K562 (cell line): ENCODE results near the gene PSMA1. TPM values are rescaled to one million over a fixed set of nuclear protein-coding genes. Genes with fewer than 3 reads are reported as not detected.
A peak's percentile ranks its signal among the peaks of the same experiment; 100 is the strongest.

ENCODE experiments used
- BMI1 ChIP-seq: fragments of 150-350 bp; IDR thresholded peaks from 2 replicates; pipeline ENCODE4 v1.6.1; 2014; ENCODE audit warnings: low read length
- COPS2 ChIP-seq: fragments of 450-650 bp; conservative IDR thresholded peaks from 2 replicates; pipeline ENCODE4 v1.6.1; 2016; ENCODE audit warnings: mild to moderate bottlenecking, moderate library complexity
- GABPB1 ChIP-seq: sonication (generic); formaldehyde crosslinking; IDR thresholded peaks from 2 replicates; pipeline ENCODE4 v1.8.0; 2022; ENCODE audit warnings: mild to moderate bottlenecking, missing genetic modification reagents
- MCM5 ChIP-seq: fragments of 450-650 bp; IDR thresholded peaks from 2 replicates; pipeline ENCODE4 v1.6.1; 2016; ENCODE audit warnings: low read depth
- MYC ChIP-seq, 2 experiments: fragments of 250-450 bp in 1 of 2; sonication (Bioruptor Pico) in 1 of 2; IDR thresholded peaks; 2 replicates each; pipeline versions ENCODE4 v1.5.1 to v1.6.1; 2012 to 2021; ENCODE audit warnings: low read depth in 2 of 2, borderline replicate concordance in 1 of 2, improper control_type of control experiment in 1 of 2, low read length in 1 of 2, mild to moderate bottlenecking in 1 of 2, moderate library complexity in 1 of 2
- NCOA1 ChIP-seq: fragments of 450-650 bp; IDR thresholded peaks from 2 replicates; pipeline ENCODE4 v1.6.1; 2016; ENCODE audit warnings: low read depth
- POLR2AphosphoS2 ChIP-seq: IDR thresholded peaks from 2 replicates; pipeline ENCODE4 v1.6.1; 2012; ENCODE audit warnings: low read length, improper control_type of control experiment
- POLR2AphosphoS5 ChIP-seq: IDR thresholded peaks from 2 replicates; pipeline ENCODE4 v1.6.1; 2011; ENCODE audit warnings: mild to moderate bottlenecking, low read depth, low read length, moderate library complexity; ENCODE audit not compliant: control insufficient read depth, insufficient read depth
- RCOR1 ChIP-seq, 2 experiments: IDR thresholded peaks; 2 replicates each; pipeline ENCODE4 v1.6.1; 2012; ENCODE audit warnings: low read depth in 2 of 2, low read length in 2 of 2, borderline replicate concordance in 1 of 2, improper control_type of control experiment in 1 of 2
- ZFP36 ChIP-seq: fragments of 150-350 bp; IDR thresholded peaks from 2 replicates; pipeline ENCODE4 v1.6.1; 2018; ENCODE audit warnings: low read length, low read depth; ENCODE audit not compliant: partially characterized antibody
- ZNF431 ChIP-seq: sonication (generic); formaldehyde crosslinking; IDR thresholded peaks from 2 replicates; pipeline ENCODE4 v1.8.0; 2022; ENCODE audit warnings: mild to moderate bottlenecking, missing genetic modification reagents
- polyA plus RNA-seq, 8 experiments: library from polyadenylated mRNA; depleted of rRNA in 4 of 8; stranded (reverse) in 5 of 8; unstranded in 3 of 8; fragments of >200 nt; fragmentation: Nextera tagmentation in 2 of 8; fragmentation: Illumina TruSeq in 1 of 8; extraction: Ambion mirVana in 2 of 8; extraction: Trizol in 1 of 8; gene quantifications; 2 replicates each; pipeline versions ENCODE4 v1.2.1 to v1.2.3, GENCODE V29; 2011 to 2014; ENCODE audit warnings: inconsistent platforms in 1 of 8, missing spikeins in 1 of 8
- total RNA-seq, 7 experiments: library from RNA; depleted of rRNA in 6 of 7; stranded (reverse); fragments of >200 nt in 6 of 7; fragmentation: Illumina TruSeq in 2 of 7; extraction: Trizol in 2 of 7; gene quantifications; 2 replicates each; pipeline versions ENCODE4 v1.2.1 to v1.2.3, GENCODE V29; 2011 to 2021; ENCODE audit warnings: low replicate concordance in 1 of 7
- TF ChIP-seq, protein P1 (sequence below): fragments of 250-450 bp; sonication (Bioruptor Pico); IDR thresholded peaks from 2 replicates; pipeline ENCODE4 v1.4.0; 2020
- TF ChIP-seq, protein P2 (sequence below): fragments of 450-650 bp; IDR thresholded peaks from 2 replicates; pipeline ENCODE4 v1.6.1; 2016
- TF ChIP-seq, protein P3 (sequence below): fragments of 450-650 bp; formaldehyde crosslinking; IDR thresholded peaks from 2 replicates; pipeline ENCODE4 v1.4.0; 2022; ENCODE audit warnings: missing genetic modification characterization
- TF ChIP-seq, protein P4 (sequence below): fragments of 250-450 bp; sonication (Bioruptor Pico); IDR thresholded peaks from 2 replicates; pipeline ENCODE4 v1.5.0; 2021; ENCODE audit warnings: mild to moderate bottlenecking, borderline replicate concordance

Gene PSMA1
- total and polyA plus RNA-seq, 9 of the 15 experiments (the other 6 are each of a cell fraction or from before 2014, with no cell fraction given) = 283 to 1,007 (median 424) TPM

DNA sequence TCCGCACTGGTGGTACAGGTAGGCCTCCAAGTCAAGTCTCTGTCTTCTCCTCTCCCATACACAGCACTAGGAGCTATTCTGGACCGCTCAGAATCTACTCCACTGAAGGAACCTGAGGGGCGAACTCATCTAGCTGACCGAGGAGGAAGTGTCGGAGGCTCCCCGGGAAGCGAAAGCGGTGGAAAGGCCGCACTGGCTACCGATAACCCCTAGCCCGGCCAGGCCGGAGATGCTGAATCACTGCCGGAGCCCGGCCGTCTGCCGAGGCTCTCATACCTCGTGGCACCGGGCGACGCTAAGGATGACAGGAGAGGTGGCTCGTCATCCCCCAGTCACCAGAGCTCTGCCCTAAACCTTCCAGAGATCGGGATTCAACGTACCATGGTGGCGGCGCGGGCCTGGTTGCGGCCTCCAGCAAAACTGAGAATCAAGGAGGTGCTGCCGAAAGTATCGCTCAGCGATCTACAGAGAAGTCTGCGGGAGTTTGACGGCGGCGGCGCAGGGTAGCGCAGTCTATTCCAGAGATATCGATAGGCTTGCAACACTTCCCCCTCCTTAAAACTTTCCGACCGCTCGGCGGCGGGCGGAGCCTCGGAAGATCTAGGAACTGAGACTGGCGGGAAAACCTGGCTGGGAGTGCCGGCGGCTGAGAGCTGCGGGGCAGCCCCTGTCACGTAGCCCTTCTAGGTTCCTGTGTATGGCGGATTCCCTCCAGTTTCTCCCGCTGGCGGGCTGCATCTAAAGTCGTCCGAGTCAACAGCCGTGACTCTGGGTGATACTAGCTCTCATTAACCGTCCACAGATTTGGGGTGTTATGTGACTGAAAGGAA, at the start of gene PSMA1 (continued):
- TF ChIP-seq, protein P1, sequence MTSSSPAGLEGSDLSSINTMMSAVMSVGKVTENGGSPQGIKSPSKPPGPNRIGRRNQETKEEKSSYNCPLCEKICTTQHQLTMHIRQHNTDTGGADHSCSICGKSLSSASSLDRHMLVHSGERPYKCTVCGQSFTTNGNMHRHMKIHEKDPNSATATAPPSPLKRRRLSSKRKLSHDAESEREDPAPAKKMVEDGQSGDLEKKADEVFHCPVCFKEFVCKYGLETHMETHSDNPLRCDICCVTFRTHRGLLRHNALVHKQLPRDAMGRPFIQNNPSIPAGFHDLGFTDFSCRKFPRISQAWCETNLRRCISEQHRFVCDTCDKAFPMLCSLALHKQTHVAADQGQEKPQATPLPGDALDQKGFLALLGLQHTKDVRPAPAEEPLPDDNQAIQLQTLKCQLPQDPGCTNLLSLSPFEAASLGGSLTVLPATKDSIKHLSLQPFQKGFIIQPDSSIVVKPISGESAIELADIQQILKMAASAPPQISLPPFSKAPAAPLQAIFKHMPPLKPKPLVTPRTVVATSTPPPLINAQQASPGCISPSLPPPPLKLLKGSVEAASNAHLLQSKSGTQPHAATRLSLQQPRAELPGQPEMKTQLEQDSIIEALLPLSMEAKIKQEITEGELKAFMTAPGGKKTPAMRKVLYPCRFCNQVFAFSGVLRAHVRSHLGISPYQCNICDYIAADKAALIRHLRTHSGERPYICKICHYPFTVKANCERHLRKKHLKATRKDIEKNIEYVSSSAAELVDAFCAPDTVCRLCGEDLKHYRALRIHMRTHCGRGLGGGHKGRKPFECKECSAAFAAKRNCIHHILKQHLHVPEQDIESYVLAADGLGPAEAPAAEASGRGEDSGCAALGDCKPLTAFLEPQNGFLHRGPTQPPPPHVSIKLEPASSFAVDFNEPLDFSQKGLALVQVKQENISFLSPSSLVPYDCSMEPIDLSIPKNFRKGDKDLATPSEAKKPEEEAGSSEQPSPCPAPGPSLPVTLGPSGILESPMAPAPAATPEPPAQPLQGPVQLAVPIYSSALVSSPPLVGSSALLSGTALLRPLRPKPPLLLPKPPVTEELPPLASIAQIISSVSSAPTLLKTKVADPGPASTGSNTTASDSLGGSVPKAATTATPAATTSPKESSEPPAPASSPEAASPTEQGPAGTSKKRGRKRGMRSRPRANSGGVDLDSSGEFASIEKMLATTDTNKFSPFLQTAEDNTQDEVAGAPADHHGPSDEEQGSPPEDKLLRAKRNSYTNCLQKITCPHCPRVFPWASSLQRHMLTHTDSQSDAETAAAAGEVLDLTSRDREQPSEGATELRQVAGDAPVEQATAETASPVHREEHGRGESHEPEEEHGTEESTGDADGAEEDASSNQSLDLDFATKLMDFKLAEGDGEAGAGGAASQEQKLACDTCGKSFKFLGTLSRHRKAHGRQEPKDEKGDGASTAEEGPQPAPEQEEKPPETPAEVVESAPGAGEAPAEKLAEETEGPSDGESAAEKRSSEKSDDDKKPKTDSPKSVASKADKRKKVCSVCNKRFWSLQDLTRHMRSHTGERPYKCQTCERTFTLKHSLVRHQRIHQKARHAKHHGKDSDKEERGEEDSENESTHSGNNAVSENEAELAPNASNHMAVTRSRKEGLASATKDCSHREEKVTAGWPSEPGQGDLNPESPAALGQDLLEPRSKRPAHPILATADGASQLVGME (CRISPR knock-in tag) = no peak
- TF ChIP-seq NCOA1 = 0 out of 2 replicates have a peak, but pooled peaks have one; percentile 71
- TF ChIP-seq BMI1 = no peak
- TF ChIP-seq ZNF431 (CRISPR knock-in tag) = peak; percentile 72; the same call in 1 of the 2 replicates
- no peak for TF ChIP-seq MCM5
- TF ChIP-seq RCOR1 (IDR thresholded peaks at IDR 0.05; ENCODE audit: borderline replicate concordance in 1 of 2, low read depth in 2 of 2, low read length in 2 of 2) = peak in 1 of 2 experiments; percentile 61; a peak in 2 of 4 replicates
- no peak for TF ChIP-seq COPS2
- TF ChIP-seq, protein P2, sequence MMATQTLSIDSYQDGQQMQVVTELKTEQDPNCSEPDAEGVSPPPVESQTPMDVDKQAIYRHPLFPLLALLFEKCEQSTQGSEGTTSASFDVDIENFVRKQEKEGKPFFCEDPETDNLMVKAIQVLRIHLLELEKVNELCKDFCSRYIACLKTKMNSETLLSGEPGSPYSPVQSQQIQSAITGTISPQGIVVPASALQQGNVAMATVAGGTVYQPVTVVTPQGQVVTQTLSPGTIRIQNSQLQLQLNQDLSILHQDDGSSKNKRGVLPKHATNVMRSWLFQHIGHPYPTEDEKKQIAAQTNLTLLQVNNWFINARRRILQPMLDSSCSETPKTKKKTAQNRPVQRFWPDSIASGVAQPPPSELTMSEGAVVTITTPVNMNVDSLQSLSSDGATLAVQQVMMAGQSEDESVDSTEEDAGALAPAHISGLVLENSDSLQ = peak; percentile 56
- peak; percentile 85 for TF ChIP-seq GABPB1
- TF ChIP-seq, protein P3, sequence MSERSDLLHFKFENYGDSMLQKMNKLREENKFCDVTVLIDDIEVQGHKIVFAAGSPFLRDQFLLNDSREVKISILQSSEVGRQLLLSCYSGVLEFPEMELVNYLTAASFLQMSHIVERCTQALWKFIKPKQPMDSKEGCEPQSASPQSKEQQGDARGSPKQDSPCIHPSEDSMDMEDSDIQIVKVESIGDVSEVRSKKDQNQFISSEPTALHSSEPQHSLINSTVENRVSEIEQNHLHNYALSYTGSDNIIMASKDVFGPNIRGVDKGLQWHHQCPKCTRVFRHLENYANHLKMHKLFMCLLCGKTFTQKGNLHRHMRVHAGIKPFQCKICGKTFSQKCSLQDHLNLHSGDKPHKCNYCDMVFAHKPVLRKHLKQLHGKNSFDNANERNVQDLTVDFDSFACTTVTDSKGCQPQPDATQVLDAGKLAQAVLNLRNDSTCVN = no peak
- no peak for TF ChIP-seq ZFP36
- peak; percentile 90 for TF ChIP-seq POLR2AphosphoS5
- TF ChIP-seq POLR2AphosphoS2 = peak; percentile 76; the same call in 1 of the 2 replicates
- TF ChIP-seq, protein P4, sequence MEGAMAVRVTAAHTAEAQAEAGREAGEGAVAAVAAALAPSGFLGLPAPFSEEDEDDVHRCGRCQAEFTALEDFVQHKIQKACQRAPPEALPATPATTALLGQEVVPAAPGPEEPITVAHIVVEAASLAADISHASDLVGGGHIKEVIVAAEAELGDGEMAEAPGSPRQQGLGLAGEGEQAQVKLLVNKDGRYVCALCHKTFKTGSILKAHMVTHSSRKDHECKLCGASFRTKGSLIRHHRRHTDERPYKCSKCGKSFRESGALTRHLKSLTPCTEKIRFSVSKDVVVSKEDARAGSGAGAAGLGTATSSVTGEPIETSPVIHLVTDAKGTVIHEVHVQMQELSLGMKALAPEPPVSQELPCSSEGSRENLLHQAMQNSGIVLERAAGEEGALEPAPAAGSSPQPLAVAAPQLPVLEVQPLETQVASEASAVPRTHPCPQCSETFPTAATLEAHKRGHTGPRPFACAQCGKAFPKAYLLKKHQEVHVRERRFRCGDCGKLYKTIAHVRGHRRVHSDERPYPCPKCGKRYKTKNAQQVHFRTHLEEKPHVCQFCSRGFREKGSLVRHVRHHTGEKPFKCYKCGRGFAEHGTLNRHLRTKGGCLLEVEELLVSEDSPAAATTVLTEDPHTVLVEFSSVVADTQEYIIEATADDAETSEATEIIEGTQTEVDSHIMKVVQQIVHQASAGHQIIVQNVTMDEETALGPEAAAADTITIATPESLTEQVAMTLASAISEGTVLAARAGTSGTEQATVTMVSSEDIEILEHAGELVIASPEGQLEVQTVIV (CRISPR knock-in tag) = no peak
- TF ChIP-seq MYC (IDR thresholded peaks at IDR 0.05; ENCODE audit: low read depth, low read length) = peak; percentile 97
- peak; percentile 95 for TF ChIP-seq MYC (CRISPR knock-in tag; IDR thresholded peaks at IDR 0.05; ENCODE audit: borderline replicate concordance, low read depth)
